ENCODE measurements around the gene ADGRV1.

ADGRV1 gene

DNA sequence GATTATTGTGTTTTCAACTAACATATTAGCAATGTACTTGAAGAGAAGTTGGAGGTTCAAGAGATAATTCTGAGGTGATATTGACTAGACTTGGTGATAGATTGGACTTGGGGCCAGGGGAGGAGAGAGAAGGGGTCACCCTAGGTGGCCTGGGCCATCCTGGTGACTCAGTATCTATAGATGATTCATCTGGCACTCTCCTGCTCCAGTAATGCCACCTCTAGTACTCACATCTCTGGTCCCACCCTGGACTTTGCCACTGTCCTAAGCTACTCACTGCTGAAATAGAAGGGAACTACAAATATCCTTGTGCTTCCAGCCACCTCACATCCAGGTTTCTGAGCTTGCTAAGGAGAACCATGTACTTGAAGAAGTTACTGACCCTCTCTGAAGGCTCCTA is 574.6 kb downstream of the ADGRV1 start:
- no peak for DNase-seq (ENCODE audit: low read depth)
- TF ChIP-seq MYC (IDR thresholded peaks at IDR 0.05; ENCODE audit: low read depth, low read length) (no peak), POLR2A (IDR thresholded peaks at IDR 0.05; ENCODE audit: extremely low read depth, insufficient read length) (no peak)
- TF ChIP-seq, protein P1, sequence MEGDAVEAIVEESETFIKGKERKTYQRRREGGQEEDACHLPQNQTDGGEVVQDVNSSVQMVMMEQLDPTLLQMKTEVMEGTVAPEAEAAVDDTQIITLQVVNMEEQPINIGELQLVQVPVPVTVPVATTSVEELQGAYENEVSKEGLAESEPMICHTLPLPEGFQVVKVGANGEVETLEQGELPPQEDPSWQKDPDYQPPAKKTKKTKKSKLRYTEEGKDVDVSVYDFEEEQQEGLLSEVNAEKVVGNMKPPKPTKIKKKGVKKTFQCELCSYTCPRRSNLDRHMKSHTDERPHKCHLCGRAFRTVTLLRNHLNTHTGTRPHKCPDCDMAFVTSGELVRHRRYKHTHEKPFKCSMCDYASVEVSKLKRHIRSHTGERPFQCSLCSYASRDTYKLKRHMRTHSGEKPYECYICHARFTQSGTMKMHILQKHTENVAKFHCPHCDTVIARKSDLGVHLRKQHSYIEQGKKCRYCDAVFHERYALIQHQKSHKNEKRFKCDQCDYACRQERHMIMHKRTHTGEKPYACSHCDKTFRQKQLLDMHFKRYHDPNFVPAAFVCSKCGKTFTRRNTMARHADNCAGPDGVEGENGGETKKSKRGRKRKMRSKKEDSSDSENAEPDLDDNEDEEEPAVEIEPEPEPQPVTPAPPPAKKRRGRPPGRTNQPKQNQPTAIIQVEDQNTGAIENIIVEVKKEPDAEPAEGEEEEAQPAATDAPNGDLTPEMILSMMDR (IDR thresholded peaks at IDR 0.05; ENCODE audit: low read depth, low read length) = no peak
- TF ChIP-seq, protein P2, sequence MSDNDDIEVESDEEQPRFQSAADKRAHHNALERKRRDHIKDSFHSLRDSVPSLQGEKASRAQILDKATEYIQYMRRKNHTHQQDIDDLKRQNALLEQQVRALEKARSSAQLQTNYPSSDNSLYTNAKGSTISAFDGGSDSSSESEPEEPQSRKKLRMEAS (IDR thresholded peaks at IDR 0.05; ENCODE audit: low read depth, low read length) = no peak
- H3K4me3 ChIP-seq (ENCODE audit: low read depth, low read length) = no peak overlapping the region

DNA sequence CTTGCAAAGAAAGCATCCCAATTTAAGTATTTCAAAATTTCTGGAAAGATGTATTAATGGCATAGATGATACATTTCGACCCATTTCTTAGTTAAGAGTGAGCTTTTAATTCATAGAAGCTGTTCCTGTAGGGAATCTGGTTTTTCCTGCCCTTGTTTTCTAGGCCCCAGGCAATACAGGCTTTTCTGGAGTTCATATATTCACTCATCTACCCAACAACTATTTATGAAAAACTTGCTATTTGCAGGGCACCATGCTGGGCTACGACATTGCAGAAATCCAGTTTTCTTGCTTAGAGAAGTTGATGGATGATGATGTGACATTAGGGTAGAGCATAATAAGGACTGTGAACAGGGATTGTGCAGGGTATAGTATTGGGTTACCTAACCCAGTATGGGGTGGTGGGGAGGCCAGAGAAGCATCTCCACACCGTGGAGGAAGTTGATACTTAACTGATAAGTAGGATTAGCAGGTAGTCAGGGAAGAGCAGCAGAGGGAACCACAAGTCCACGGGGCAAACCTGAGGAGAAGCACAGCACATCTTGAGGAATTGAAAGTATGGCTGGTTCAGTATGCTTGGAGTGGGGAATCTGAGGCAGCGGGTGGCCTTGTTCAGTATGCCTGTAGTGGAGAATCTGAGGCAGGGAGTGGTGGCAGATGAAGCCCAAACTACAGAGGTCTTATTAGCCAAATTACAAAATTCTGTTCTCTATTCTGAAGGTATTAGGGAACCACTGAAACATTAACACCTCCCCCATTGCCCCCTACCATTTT is 577.1 kb downstream of the ADGRV1 start:
- no peak overlapping the region for H3K4me3 ChIP-seq (ENCODE audit: low read depth, low read length)
- TF ChIP-seq, protein P2 (IDR thresholded peaks at IDR 0.05; ENCODE audit: low read depth, low read length) = no peak
- TF ChIP-seq, protein P1 (IDR thresholded peaks at IDR 0.05; ENCODE audit: low read depth, low read length) = no peak
- TF ChIP-seq POLR2A (IDR thresholded peaks at IDR 0.05; ENCODE audit: extremely low read depth, insufficient read length) (no peak), MYC (IDR thresholded peaks at IDR 0.05; ENCODE audit: low read depth, low read length) (no peak)
- DNase-seq (ENCODE audit: low read depth) = no peak

DNA sequence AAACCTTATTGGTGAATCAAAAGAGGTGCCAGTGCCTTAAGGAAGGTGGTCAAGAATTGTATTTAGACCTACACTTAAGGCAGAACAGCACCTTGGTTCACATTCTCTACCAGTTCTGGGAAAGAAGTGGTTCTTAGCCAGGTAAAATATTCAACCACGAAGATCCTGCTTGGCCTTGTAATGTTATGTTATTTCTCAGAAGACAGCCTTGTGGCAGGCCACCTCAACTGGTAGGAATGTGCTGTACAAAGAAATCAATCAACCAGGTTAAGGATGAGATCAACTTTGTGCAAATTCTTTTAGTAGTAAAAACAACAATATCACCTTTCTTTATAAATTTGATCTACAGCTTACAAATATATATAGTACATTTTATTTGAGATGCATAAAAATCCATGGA is 577.7 kb downstream of the ADGRV1 start:
- DNase-seq (ENCODE audit: low read depth) = no peak
- H3K4me3 ChIP-seq (ENCODE audit: low read depth, low read length) = no peak overlapping the region
- TF ChIP-seq, protein P2 (IDR thresholded peaks at IDR 0.05; ENCODE audit: low read depth, low read length) = no peak
- no peak for TF ChIP-seq MYC (IDR thresholded peaks at IDR 0.05; ENCODE audit: low read depth, low read length)
- no peak for TF ChIP-seq POLR2A (IDR thresholded peaks at IDR 0.05; ENCODE audit: extremely low read depth, insufficient read length)
- TF ChIP-seq, protein P1 (IDR thresholded peaks at IDR 0.05; ENCODE audit: low read depth, low read length) = no peak

DNA sequence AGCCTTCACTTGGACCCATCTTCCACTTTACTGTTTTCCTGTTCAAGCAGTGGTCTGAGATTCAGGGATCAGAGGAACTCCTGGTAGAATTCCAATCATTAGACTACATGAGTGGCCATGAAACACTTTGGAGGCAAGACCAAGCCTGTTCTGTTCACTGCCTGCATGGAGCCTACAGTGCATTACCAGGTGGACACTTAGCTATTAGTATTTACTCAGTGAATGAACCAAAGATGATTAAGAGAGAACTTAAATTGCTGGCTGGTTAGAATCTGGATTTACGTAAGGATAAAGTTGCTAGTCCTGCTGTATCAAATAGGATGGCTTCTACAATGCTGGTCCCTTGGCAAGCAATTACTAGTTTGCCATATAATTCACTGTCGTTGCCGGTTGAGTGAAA is 579.0 kb downstream of the ADGRV1 start:
- no peak for DNase-seq (ENCODE audit: low read depth)
- H3K4me3 ChIP-seq (ENCODE audit: low read depth, low read length) = no peak overlapping the region
- TF ChIP-seq, protein P2 (IDR thresholded peaks at IDR 0.05; ENCODE audit: low read depth, low read length) = no peak
- TF ChIP-seq MYC (IDR thresholded peaks at IDR 0.05; ENCODE audit: low read depth, low read length) (no peak), POLR2A (IDR thresholded peaks at IDR 0.05; ENCODE audit: extremely low read depth, insufficient read length) (no peak)
- TF ChIP-seq, protein P1 (IDR thresholded peaks at IDR 0.05; ENCODE audit: low read depth, low read length) = no peak

DNA sequence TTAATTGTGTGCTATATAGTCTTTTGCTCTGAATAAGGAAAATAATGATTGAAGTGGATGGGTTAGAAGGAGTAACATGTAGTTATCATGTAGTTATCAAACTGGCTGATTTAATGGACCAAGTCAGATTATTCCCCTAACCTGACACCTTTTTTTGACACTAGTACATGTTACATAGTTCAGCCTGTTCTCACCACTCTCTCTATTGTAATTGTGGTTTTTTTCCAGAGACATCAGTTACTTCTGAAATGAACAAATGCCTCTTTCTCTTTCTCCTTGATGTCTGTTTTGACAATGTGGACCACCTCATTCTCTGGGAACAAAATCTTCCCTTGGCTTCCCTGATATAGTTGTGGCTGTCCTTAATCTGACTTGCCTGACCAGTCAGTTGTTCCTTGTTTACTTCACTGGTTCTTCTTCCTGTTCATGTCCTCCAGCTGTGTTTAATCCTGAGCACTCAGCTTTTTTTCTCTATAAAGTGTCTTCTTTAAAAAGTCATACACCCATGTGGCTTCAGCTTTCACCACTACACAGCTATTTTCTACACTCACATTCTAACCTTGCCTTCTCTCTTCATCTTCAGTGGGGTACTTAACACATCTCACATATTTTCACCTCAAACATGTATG is 581.1 kb downstream of the ADGRV1 start:
- TF ChIP-seq, protein P1 (IDR thresholded peaks at IDR 0.05; ENCODE audit: low read depth, low read length) = no peak
- TF ChIP-seq, protein P2 (IDR thresholded peaks at IDR 0.05; ENCODE audit: low read depth, low read length) = no peak
- no peak for TF ChIP-seq MYC (IDR thresholded peaks at IDR 0.05; ENCODE audit: low read depth, low read length)
- no peak for TF ChIP-seq POLR2A (IDR thresholded peaks at IDR 0.05; ENCODE audit: extremely low read depth, insufficient read length)
- DNase-seq (ENCODE audit: low read depth) = no peak
- no peak overlapping the region for H3K4me3 ChIP-seq (ENCODE audit: low read depth, low read length)

All from NB4 (cell line).